Activated CD4-positive, CD25-positive, alpha-beta regulatory T cell treated with anti-CD3 and anti-CD28 coated beads, Interleukin-2, amount 50 U/mL, for 72 hours (primary cell): ENCODE data around the gene DVL1.
"Not testable (repeated sequence)": the region's sequence is repeated elsewhere in the genome, so short reads cannot be mapped to it uniquely, and the experiment has no call there.

ENCODE experiments used
- DNase-seq: peaks from one replicate; pipeline ENCODE4 v3.0.0; 2021

DVL1 gene

DNA sequence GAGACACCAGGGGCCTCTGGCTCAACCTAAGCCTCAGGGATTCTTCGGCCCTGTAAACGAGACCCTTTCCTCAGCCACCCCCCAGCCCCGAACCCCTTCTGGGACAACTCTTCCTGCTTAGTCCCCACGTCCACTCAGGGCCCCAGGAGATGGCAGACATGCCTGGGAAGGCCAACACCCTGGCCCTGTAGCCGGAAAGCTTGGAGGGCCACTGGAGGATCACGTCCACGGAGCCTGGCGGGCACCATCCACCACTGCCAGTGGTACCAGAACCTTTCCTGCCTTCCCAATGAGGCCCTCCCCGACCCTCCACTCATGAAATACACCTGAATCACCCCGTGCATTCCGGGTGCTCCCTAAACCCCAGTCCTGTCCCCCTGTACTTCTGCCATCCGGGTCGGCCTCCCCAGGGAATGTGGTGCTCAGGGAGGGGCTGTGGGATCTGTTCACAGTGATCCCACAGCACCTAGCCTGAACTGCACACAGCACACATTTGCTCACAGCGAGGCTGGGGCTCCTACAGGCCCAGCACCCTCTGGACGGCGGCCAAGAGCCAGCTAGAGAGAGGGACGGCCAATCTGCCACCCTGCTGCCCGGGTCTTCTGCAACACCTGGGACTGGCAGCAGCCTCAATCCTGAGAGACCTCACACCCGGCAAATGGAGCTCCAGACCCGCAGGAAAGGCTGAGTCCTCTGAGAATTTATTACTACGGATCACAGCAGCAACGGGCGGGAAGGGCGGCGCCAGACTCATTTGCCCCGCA lies 24.0 kb upstream of the DVL1 start:
- no peak for DNase-seq

DNA sequence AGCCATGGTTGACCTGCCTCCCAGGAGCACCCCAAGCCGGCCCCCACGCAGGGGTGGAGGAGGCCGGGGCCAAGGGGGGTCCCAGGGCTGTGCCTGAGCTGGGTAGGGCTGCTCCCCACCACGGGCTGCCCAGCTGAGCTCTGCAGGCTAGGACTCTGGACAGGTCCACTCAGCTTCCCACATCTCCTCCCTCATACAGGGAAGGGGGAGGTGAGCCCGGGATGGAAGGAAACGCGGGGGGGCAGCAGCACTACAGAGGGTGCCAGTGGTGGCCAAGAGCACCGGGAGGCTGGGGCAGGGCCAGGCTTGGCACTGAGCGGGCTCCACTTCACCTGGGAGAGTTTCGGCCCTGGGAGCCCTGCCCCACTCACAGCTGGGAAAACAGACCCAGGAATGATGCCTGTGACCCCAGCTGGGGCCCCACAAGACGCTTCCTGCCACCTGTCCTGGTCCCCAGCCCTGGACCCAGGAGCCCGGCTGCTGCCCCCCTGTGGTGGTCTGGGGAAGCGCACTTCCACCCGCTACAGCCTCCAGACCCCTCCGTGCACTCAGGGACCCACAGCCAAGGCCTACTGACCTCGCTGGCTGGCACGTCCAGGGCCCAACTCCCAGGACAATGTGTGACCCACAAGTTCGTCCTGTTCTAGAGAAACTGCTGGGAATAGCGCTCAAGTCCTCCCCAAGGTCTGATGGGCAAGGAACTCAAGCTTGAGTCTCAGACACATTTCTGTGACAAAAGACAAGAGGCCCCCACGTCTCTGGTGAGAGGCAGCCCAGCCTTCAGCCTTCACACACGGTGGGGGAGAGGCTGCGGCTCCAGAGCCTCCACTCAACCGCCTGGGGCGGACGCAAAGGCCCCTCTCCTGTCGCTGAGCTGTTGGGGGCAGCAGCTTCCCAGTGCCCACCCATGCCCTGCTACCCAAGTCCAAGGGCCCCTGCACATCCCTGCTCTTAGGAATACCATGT lies 22.8 kb upstream of the DVL1 start:
- DNase-seq, result peak; percentile 86

DNA sequence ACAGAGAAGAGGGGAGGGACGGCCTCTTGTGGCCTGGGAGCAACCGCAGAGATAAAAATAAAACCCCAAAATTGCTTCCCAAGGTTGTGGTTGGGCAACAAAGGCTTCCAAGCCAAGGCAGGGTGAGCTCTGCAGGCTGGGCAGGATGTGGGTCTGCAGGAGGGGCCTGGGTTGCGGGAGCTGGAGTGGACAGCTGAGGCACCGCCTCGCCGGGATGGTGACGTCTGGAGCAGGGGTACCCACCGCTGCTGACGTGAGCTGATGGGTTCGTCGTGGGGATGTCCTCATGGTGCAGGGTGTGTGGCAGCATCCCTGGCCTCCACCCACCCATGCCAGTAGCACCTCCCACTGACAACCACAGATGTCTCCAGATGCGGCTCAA lies 22.1 kb upstream of the DVL1 start:
- DNase-seq, result peak; percentile 35

DNA sequence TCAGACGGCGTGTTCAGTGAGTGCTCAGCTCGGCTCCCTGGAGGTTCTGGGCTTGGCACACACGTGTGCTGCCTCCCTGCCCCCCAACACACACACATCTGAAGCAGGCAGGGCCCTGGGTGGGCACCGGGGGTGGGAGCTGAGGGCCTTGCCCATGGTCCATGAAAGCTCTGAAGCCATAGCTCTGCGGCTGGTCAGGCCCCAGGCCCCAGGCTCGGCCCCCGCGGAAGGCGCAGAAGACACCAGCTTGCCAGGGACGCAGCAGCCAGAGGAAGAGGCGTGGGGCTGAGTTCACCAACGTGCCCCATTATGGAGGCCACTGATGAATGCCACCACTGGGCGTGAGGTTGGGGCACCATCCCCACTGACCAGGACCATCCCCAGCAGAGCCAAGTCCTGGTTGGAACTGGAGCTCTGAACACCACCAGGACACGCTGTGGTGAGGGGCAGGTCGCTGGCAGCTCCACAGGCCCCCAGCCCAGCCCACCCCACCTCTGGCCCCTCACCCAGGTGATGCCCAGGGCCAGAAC lies 21.6 kb upstream of the DVL1 start:
- no peak for DNase-seq

DNA sequence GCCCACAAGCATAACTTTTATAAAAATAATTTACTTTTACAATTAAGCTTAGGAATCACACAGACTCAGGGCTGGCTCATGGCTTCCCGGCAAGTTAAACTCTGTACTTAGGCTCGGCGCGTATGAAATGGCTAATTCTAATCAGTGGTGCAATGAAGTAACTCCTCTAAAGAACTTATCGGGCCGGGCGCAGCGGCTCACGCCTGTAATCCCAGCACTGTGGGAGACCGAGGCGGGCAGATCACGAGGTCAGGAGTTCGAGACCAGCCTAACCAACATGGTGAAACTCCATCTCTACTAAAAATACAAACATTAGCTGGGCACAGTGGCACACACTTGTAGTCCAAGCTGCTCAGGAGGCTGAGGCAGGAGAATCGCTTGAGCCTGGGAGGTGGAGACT lies 20.9 kb upstream of the DVL1 start:
- DNase-seq, result not testable (repeated sequence)

DNA sequence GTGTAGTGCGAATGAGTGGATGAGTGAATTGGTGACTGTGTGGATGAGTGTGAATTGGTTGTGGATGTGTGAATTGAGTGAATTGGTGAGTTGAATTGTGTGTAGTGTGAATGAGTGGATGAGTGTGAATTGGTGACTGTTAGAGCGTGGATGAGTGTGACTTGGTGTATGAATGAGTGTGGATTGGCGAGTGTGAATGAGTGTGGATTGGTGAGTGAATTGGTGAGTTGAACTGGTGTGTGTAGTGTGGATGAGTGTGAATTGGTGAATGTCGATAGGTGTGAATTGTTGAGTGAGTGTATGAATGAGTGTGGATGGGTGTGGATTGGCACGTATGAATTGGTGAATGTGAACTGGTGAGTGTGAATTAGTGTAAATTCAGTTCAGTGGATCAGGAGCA lies 18.1 kb upstream of the DVL1 start:
- DNase-seq, result no peak

DNA sequence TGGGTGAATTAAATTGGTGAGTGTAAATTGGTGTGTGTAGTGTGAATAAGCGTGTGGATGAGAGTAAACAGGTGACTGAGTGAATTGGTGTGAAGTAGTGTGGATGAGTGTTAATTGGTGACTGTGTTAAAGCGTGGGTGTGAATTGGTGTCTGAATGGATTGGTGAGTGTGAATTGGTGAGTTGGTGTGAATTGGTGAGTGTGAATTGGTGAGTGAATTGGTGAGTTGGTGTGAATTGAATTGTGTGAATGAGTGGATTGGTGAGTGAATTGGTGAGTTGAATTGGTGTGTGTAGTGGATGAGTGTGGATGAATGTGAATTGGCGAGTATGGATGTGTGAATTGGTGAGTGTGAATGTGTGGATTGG lies 17.5 kb upstream of the DVL1 start:
- DNase-seq, result no peak

DNA sequence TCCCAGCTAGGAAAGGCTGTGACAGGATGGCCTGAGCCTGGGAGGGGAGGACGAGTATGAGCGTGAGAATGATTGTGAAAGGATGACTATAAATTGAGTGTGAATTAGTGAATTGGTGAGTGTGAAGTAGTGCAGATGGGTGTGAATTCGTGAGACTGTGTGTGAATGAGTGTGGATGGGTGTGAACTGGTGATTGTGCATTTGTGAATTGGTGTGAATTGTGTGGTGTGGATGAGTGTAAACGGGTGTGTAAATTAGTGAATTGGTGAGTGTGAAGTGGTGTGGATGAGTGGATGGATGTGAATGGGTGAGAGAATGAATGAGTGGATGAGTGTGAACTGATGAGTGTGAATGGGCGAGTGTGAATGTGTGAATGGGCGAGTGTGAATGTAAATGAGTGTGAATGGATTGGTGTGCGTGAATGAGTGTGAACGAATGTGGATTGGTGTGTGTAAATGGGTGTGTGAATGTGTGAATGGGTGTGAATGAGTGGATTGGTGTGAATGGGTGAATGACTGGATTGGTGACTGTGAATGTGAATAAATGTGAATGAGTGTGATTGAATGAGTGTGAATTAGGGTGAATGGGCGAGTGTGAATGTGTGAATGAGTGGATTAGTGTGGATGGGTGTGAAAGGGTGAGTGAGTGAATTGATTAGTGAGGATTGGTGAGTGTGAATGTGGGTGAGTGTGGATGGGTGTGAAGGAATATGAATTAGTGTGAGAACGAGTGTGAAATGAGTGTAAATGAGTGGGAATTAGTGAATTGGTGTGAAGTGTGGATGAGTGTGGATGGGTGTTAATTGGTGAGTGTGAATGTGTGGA lies 16.9 kb upstream of the DVL1 start:
- no peak for DNase-seq

DNA sequence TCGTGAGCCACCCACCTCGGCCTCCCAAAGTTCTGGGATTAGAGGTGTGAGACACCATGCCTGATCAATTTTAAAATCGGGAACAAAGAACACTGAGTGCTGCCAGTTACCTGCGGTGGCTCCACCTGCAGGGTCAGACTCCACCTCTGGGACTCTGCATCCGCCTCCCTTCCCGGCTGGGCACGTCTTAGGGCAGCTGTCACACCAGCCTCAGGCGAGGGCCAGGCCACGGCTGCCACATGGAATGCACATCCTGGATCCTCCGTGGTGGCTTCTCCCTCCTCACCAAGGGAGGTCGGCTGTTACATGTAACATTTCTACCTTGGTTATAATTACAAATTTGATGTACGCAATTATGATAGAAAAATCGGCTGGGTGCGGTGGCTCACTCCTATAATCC lies 15.0 kb upstream of the DVL1 start:
- DNase-seq, result no peak

DNA sequence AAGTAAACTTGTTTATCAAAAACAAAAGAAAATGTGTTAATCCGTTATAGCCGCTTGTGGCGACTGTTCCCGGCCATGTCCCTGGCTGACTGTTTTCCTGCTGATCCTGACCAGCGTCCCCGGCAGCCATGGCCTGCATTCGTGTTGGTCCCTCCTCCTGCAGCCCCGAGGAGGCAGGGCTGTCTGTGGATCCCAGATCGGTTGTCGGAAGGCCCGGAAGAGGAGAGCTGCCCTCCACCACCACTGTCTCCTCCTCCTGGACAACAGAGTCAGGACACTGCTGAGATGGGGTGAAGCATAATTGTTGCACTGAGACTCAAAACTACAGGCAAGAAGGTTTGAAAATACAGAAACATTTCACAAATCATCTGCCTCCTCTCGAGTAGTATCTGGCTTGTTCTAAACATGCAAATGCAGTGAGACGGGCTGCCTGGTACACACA lies 12.8 kb upstream of the DVL1 start:
- no peak for DNase-seq

DNA sequence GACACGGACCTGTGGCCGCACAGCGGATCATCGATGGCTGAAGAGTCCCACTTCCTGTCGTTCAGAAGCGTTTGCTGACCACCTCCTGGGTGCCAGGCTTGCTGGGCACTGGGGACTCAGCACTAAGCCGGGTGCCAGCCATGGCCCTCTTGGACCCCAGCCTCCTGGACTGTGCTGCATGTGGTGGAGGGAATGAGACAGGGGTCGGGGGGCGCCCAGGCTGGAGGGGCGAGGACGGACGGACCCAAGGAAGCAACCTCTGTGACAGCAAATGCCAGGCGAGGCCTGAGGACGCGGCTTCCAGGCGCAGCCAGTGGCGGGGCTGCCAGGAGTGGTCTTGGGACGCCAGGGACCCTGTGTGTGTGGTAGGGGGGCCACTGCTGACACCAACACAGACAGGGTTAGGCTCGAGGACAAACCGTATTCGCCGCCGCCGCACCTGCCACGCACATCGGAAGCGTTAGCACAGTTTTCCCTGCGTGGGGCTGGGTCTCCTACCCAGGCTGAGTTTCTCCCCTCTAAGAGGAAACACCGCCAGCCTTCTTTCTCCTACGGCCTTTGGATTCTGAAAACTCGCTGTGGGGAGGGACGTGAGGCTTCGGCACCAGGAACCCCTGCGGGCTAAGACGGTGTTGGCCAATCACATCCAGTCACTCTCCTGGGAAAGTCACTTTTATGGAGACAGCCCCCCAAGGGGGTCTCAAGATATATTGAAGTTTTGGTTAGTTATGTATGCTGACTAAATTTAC lies 12.2 kb upstream of the DVL1 start:
- peak; percentile 25 for DNase-seq

DNA sequence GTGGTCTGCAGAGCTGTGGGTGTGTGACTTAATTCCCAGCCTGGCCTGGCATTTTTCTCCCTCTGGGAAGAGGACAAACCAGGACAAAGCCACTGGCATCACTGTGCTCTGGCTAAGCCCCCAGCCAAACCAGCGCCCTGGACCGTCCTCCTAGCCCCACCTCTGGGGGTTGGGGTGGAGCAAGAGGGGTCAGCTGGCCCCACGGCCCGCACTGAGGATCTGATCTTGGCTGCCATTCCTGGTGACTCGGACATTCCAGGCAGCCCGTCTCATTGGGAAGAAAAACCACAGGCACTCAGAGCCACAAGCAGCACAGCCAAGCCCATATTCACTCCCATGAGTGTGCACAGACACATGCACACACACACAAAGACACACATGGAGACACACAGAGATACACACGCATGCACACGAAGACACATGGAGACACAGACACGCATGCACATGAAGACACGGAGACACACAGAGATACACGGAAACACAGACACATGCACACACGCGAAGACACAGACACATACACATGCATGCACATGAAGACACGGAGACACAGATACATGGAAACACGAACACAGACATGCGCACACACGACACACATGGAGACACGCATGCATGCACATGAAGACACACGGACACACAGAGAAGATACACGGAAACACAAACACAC lies 11.4 kb upstream of the DVL1 start:
- DNase-seq, result peak; percentile 24

DNA sequence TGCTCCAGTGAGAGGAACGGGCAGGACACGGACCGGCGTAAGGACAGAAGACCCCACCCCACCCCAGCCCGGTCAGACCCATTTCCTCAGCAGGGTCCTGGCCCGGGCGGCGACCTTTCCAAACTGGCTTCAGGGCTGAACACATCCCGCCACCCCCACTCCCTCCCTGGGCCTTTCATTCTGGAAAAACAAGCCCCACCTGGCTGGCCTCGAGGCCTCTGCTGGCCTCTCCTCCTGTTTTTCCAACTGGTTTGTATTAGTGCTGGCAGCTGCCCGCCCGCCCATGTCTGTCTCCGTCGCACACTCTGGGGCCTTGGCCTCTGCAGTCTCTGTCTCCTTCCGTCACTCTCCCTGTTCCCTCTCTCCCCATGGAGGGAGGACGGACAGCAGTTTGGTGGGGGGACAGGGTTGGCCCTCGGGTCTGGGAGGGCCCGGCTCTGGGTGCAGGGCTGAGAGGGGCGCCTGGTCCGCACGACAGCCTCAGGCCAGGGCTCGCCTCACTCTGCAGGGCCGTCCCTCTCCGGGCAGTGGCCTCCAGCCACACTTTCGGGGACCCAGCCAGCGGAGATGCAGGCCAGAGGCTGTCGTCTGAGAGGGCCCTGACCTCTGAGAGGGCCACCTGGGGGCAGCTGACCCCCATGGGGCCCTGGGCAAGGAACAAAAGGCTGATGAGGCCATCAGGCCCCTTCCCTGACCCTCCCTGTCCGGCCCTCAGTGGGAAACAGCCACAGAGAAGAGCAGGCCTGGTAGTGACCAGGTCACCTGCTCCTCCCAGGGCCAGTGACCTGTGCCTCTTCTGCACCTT lies 10.6 kb upstream of the DVL1 start:
- DNase-seq, result no peak

DNA sequence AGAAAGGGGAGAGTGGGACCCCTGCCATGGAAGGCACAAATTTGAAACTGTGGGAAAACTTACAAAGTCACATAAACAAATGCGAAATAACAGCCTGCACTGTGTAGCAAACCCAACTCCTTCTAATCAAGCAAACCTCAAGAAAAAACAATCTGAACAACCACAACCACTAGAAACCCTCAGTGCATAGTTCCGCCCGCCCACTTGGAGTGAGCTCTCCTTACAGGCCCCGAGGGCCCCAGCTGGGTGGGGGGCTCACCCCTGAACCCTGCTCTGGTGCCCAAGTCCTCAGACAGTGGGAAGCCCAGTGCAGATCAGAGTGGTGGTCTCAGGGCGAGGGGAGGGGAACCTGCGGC lies 10.1 kb upstream of the DVL1 start:
- DNase-seq, result no peak

DNA sequence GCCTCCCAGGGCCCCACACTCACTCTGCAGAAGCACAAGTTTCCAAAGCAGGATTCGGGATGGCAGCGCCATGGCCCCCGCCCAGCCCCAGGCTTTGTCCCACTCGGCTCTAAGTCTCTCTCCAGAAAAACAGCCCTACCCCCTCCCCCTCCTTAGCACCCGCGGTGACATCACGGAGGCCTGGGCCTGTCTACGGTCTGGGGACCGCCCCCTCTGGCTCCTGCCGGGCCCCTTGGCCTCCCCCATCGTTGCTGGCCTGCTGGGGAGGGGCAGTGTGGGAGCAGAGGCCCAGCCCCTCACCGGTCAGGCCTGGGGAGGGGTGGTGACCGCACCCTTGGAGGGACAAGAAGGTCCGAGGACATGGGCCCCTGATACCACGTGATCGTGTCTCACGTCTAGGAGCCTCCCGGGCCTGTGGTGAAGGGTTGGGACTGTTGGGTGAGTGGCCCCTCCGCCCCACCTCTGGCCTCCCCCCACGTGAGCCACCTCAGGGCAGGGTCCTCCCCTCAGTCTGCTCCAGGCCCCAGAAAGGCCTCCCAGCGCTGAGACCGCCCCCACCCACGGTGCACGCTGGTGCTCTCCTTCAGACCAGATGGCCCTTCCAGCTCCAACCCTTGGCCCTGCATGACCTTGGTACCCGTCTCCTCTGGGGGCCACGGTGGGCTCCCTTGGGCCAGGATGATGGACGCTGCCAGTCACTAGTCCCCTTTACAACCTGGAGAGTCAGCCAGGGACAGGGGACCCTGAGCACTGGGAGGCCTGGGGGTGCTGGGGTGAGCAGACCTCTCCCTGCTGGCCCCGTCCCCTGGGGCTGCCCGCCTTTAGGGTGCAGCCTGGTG lies 9.4 kb upstream of the DVL1 start, which contains the start of gene MXRA8:
Gene MXRA8 (minus strand): TSS at position 123 of the 839 bp plus-strand sequence. CDS start 51 bp downstream, at position 72.
- DNase-seq, result no peak

DNA sequence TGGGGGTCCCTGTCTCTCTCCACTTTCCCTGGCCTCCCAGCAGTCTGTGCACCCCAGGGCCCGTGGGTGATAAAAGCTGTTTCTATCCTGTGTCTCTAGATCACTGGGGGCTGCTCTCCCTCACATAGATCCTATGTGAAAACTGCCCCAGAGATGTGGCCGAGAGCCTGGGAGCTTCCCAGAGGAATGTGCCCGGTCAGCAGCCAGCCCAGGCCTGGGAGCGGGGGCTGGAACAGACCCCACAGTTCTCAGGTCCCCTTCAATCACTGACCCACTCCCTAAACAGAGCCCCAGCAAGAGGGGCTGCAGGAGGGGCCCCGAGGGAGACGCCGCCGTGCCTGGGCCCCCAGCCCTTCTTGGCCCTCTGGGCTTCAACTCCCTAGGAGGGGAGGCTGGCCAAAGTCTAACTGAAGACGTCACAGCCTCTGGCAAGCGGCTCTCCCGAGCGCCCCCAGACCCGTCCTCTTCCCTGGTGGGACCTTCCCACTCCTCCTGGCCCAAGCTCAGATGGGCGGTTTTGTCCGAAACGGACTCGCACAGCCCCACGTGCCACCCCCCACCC lies 8.7 kb upstream of the DVL1 start:
- DNase-seq, result no peak

DNA sequence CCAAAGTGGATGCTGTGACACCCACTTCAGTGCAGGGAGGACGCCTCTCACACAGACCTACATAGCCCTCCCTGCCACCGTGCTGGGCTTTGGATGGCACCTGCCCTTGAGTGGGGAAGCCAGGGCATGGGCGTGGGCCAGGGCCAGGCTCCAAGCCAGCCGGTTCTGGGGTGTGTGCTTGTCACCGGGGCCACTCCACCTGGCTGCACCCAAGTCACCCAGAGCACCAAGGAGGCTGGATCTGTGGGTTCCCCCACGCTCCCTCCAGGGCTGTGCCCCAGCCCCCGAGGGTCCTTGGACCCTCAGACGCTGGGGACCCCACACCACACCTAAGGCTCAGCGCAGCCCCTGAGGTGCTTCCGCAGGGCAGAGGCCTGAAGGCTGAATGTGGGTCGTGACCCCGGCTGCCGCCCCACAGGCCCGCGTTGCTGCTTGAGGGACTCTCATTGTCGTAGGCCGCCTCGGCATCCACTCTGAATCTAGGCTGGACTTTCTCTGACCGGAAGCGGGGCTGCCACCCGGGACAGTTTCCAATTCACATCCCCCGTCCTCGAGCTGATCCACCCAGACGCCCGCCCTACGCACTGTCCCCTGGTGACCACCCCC lies 7.7 kb upstream of the DVL1 start:
- DNase-seq, result no peak

DNA sequence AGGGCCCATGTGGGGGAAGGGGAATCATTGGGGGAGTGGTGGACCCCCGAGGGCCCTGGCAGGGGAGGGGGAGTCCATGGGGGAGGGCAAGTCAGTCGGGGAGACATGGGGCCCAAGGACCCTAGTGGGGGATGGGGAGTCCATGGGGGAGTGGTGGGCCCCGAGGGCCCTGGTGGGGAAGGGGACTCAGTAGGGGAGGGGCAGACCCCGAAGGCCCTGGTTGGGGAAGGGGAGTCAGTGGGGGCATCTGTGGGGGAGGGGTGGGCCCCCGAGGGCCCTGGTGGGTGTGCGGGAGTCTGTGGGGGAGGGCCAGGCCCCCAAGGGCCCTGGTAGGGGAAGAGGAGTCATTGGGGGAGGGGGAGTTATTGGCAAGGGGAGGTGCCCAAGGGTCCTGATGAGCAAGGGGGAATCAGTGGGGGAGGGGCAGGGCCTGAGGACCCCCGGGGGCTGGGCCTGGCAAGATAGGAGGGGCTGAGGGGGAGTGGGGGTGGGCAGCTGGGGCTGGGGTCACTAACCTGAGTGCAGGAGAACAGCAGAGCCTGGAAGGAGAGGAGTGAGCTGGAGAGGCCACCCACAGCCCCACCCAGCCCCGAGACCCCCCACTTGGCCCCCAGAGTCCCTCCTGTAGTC lies 7.1 kb upstream of the DVL1 start:
- no peak for DNase-seq
